HG03521 (cell line): ENCODE measurements around the gene CENPVL1.
A peak's percentile ranks its signal among the peaks of the same experiment; 100 is the strongest.
"Not testable (repeated sequence)": the region's sequence is repeated elsewhere in the genome, so short reads cannot be mapped to it uniquely, and the experiment has no call there.

Source experiments
- ATAC-seq: cut with Tn5 transposase; IDR thresholded peaks from one replicate; pipeline ENCODE4 v1.9.1; 2021; ENCODE audit warnings: mild to moderate bottlenecking, moderate library complexity; ENCODE audit not compliant: unreplicated experiment

Gene CENPVL1

GRCh38 chrX:51710277-51711164 is at the start of gene CENPVL1:
Gene CENPVL1, plus strand, starts transcription at chrX:51710512. Its CDS starts 0 bp downstream, at chrX:51710512.
- not testable (repeated sequence) for ATAC-seq

GRCh38 chrX:51665981-51666380 is 44.3 kb upstream of the CENPVL1 start:
- no peak for ATAC-seq

DNA sequence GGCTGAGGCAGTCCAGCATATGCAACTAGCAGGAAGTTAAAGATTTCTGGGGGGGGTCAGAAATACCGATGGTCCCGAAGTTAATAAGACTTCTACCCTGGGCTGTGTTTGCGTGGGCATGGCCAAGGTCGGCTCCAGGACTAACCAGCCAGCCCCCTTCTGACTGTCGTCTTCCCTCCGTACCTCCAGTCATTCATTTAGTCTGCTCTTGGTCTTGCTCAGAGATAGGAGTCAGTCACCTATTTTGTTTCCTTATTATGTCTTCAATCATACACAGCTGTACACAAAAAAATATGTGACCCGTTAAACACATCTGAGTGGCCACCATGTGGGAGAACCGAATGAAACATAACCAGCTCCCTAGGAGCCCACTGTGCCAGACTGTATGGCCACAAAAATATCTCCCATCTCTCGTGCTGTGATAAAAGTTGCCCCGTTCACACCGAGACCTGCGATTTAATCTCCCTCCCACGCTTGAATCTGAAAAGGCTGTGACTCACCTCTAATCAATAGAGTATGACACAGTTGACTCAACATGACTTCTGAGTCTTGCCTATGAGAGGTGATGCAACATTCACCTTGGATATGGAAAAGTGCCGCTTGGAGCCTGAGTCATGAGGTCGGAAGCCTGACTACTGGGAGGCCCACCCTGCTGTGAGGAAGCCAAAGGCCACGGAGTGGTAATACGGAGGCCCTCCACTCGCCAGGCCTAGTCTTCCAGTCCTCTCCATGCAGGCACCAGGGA is 30.5 kb upstream of the CENPVL1 start:
- not testable (repeated sequence) for ATAC-seq

DNA sequence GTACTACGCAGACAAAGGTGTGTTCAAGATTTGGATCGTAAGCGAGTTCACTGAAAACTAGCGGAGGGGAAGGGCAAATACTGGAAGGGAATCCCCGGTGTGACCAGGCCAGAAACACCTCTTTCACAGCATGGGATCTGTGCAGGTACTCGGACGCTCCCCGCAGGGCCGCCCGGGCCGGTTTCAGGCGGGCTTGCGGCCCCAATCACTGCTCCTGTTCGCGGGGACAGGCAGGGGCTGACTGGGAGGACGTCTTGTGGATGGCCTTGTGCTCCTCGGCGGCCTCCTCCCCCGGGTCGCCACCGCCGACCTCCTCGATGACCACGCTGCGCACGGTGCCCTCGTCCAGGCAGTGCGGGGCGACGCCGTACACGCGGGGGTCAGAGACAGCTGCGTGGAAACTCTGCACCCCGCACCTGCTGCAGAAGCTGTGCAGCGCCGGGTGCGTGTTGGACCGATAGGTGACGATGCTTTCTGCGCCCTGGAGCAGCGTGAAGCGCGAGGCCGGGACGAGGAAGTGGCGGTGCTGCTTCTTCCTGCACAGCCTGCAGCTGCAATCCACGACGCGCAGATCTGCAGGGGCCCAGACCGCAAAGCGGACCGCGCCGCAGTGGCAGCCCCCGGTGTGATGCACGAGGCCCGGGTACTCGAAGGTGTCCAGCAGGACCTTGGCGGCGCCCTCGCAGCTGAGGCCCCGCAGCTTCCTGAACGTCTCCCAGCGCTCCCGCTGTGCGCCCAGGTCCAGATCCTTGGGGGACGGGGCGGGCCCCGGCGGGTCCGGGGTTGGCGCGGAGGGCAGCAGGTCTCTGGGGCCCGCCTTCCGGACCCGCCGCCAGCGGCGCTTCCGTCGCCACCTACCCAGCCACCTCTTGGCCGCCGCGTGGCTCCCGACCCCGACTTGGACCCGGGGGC is 28.2 kb upstream of the CENPVL1 start:
- ATAC-seq = not testable (repeated sequence)

DNA sequence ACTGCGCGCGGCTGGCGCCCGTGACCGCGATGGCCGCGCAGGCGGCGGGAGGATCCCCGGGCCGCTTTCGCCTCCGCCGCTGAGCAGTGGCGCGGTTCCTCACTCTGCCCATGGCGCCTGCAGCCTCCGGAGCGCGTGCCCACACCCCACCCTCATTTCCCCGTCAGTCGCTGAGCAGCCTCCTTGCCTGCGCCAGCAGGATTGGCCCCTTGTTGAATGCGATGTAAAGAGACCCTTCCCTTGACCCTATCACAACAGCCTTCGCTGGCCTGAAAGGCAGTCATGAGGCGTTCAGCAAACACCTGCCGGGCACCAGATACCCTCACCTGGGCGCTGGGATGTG is 27.6 kb upstream of the CENPVL1 start, which contains the start of gene CENPVL2:
Gene CENPVL2 (minus strand): TSS at position 112 of the 343 bp plus-strand sequence. CDS start 0 bp downstream, at position 112.
- ATAC-seq = not testable (repeated sequence)

GRCh38 chrX:51694254-51694653 is 16.1 kb upstream of the CENPVL1 start:
- no peak for ATAC-seq

DNA sequence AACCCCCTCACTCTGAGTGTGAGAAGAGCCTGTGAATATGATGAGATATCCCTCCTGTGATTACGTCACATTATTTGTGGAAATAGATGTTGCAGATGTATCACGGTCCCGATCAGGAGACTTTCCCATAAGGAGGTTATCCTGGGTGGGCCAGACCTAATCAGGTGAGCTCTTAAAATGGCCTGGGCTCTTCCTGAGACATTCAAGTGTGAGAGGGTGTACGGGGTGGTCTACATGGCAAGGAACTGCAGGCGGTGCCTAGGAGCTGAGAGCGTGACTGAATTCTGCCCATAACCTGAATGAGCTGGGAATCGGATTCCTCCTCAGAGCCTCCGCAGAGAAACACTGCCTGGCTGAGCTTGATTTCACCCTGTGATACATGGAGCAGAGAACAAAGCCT is 12.9 kb upstream of the CENPVL1 start:
- ATAC-seq = no peak

- not testable (repeated sequence) for ATAC-seq
These were observed 2.8 kb downstream of the CENPVL1 start for GRCh38 chrX:51712943-51713647.

- ATAC-seq = no peak
These were observed 17.9 kb downstream of the CENPVL1 start for GRCh38 chrX:51728202-51728601.

DNA sequence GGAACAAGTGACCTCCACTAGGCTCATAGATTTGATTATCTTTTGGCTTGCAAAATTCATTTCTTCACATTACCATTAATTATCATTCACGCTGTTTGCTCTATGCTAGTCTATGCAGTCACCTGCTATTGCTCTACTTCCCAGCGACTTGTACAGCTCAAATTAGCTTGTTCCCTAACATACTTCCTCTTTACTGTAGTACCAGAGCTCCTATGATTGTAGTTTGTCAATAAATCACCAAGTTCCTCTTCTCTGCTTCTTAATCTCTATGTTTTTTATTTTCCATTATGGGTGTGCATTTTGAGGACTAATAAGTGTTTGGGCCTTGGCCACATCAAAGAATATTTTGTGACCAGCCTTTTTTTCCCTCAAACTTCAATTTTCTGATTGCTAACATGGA is 26.8 kb downstream of the CENPVL1 start:
- no peak for ATAC-seq

- no peak for ATAC-seq
These were observed 32.3 kb downstream of the CENPVL1 start for GRCh38 chrX:51742586-51742985.

- peak; percentile 96 for ATAC-seq
These were observed 33.1 kb downstream of the CENPVL1 start, which contains the start of gene GSPT2 for GRCh38 chrX:51743179-51743957. Gene GSPT2, plus strand, starts transcription at chrX:51743442. Its CDS starts 185 bp downstream, at chrX:51743627.

DNA sequence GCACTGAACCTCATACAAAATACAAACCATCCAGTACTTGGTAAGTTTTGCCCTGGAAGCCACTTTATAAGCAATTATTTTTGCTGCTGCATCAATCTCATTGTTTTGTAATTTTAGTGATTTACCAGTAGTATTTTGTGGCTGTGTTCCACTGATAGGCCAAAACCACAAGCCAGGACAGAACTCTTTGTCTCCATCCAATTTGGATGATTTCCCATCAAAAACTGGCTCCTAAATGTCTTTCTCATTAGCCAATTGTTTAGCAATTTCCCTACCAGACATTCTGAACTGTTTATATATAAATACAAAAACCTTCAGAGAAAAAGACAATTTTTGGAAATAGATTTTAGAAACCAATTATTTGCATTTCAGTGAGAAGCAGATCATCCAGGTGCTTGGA is 37.4 kb downstream of the CENPVL1 start:
- ATAC-seq = no peak

DNA sequence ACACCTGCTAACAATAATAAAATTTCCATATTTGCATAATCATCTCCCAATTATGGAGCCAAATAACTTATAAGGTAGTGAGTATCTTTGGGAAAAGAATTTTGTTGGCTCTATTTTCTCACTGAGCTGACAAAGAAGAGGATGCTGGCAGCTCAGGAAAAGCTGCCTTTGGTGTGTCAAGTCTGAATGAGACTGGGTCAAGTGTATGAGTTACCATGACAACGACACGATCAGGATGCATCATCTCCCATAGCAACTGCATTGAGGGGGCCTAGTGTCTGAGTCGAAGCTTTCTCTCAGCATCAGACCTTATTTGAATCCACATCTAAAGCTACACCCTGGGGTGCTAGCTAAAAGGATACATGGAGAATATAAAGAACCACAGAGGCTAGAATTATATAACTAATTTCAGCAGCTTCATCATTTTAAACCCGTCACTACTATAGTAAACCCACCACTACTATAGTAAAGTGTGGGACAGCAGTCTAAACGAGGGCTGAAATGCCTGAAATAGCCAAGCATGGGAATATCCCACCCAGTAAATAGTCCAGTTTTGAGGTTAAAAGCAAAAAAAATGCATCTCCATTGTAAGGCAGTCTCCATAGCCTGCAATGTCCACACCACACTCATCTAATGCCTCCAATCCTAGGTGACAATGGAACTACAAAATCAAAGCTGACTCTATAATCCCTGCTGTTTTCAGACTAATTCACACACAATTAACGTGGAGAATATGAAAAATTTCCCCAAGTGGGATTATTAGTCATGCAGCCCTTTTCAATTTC is 48.9 kb downstream of the CENPVL1 start:
- no peak for ATAC-seq

- ATAC-seq = no peak
These were observed 50.3 kb downstream of the CENPVL1 start for GRCh38 chrX:51760657-51761056.
